Measurements from ENCODE around the gene TLCD4.

TLCD4 gene

DNA sequence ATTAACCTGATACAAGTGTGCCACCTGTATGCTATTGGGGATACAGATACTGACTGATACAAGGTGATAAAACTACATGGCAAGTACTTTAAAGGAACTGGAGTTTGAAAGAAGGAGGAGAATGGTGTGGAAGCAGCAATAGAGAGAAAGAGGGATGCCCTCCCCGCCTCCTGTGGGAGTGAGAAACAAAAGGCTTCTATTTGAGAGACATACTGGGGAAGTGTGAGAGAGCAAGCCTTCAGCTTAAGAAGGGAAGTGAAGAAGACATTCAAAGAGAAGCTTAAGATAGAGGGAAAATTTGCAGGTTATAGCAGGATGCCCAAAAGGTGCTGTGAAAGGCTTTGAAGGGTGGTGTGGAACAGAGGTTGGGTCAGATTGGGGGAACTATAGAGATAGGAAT, 36.7 kb upstream of the TLCD4 start:
- POLR2A ChIA-PET, result interaction anchor here (1.0 kb wide), 1 partner anchor 155 kb away, joined by 3 read pairs; no protein-coding TSS in a partner anchor
- DNase-seq (ENCODE audit: extremely low spot score), result no peak
- CTCF ChIA-PET, result interaction anchor here (1.4 kb wide), 1 partner anchor 37 kb away, joined by 3 read pairs; no protein-coding TSS in a partner anchor
- TF ChIP-seq LEF1 (IDR thresholded peaks at IDR 0.05; ENCODE audit: borderline replicate concordance) (no peak), HDGF (IDR thresholded peaks at IDR 0.05; ENCODE audit: borderline replicate concordance) (no peak), FOXA1 (IDR thresholded peaks at IDR 0.05) (no peak), FOXK2 (IDR thresholded peaks at IDR 0.05) (no peak), SP1 (IDR thresholded peaks at IDR 0.05) (no peak), L3MBTL2 (conservative IDR thresholded peaks at IDR 0.05) (no peak), FOXM1 (IDR thresholded peaks at IDR 0.05; ENCODE audit: borderline replicate concordance) (no peak), ZNF384 (IDR thresholded peaks at IDR 0.05) (no peak), ARNT (IDR thresholded peaks at IDR 0.05) (no peak), CTBP1 (IDR thresholded peaks at IDR 0.05; ENCODE audit: borderline replicate concordance) (no peak), NFRKB (IDR thresholded peaks at IDR 0.05) (no peak)
- TF ChIP-seq, protein P1, sequence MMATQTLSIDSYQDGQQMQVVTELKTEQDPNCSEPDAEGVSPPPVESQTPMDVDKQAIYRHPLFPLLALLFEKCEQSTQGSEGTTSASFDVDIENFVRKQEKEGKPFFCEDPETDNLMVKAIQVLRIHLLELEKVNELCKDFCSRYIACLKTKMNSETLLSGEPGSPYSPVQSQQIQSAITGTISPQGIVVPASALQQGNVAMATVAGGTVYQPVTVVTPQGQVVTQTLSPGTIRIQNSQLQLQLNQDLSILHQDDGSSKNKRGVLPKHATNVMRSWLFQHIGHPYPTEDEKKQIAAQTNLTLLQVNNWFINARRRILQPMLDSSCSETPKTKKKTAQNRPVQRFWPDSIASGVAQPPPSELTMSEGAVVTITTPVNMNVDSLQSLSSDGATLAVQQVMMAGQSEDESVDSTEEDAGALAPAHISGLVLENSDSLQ (IDR thresholded peaks at IDR 0.05), result no peak

DNA sequence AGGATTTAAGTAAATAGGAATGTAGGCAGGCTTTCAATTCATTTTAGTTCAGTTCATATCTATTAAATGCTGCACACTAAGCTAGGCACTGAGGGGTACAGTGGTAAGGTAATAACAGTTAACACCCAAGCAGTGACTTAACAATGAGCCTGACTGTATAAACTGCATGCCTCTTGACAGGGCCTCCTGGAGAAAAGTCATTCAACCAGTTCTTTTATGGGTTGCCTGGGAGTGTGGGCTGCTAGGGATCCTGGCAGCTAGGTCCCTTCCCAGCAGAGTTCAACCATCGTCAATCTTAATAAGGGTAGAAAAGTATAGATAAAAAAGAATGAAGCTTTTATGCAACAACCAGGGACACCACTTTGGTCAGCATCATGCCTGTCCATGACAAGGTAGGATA, 36.3 kb upstream of the TLCD4 start:
- no peak for DNase-seq (ENCODE audit: extremely low spot score)
- ChIA-PET CTCF (interaction anchor here (0.7 to 1.4 kb wide), 2 partner anchors 37 to 153 kb away, joined by 3 read pairs; partner anchors contain the start of gene RWDD3), POLR2A (interaction anchor here (1.3 kb wide), 1 partner anchor 8 kb away, joined by 3 read pairs; the partner anchor contains the start of gene ALG14)
- no peak for TF ChIP-seq L3MBTL2 (conservative IDR thresholded peaks at IDR 0.05)
- no peak for TF ChIP-seq NFRKB (IDR thresholded peaks at IDR 0.05)
- TF ChIP-seq FOXK2 (IDR thresholded peaks at IDR 0.05), result no peak
- TF ChIP-seq SUZ12 (IDR thresholded peaks at IDR 0.05), result no peak
- TF ChIP-seq HDGF (IDR thresholded peaks at IDR 0.05; ENCODE audit: borderline replicate concordance), result no peak
- no peak for TF ChIP-seq ARNT (IDR thresholded peaks at IDR 0.05)
- no peak for TF ChIP-seq LEF1 (IDR thresholded peaks at IDR 0.05; ENCODE audit: borderline replicate concordance)
- TF ChIP-seq BHLHE40 (IDR thresholded peaks at IDR 0.05; ENCODE audit: borderline replicate concordance), result no peak
- TF ChIP-seq ELF4 (IDR thresholded peaks at IDR 0.05), result no peak

DNA sequence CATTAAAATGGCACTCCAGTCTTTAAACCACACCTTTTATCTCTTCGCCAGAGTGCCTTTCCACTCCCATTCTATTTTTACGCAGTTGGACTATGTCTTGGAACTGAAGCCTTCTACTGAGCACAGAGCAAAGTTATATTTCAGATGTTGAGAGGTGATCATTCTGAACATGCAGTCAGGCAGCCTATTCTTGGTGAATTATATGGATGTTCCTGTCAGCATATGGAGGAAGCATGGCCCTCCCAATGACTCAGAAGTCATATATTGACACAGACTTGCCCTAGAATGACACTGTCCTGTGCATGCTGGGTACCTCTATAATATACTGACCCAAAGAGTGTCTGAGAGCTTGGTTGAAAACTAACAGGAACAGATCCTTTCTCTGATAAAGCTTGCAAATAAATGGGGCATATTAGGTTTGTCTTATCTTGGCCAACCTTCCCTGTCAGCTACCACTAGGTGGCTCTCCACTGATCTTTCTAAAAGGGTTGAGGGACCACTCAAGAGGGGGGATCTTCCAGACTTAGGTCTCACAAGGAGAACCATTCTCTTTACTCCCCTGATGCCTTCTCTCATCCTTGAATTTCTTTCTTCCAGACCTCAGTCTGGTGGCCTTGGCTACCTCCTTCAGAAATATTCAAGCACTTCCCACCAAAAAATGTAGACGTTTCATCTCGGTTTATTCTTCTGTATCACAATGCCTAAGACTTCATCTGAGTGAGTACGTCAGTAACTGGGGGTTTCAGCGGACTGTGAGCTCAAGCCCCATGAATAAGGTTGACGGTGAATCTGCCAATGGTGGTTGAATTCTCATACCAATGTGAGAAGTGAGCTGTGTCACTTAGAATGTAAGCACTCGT, 32.6 kb upstream of the TLCD4 start:
- peak; percentile 67 for DNase-seq (ENCODE audit: extremely low spot score)
- CTCF ChIA-PET, result interaction anchor here (0.6 to 3.1 kb wide), 10 partner anchors 9 to 168 kb away, joined by 3 to 18 read pairs (median 6); partner anchors contain the start of genes ALG14, RWDD3 and TLCD4
- TF ChIP-seq BHLHE40 (IDR thresholded peaks at IDR 0.05; ENCODE audit: borderline replicate concordance) (no peak), ZNF384 (IDR thresholded peaks at IDR 0.05) (no peak), TARDBP (IDR thresholded peaks at IDR 0.05) (no peak), FOXA1 (IDR thresholded peaks at IDR 0.05) (no peak), CTBP1 (IDR thresholded peaks at IDR 0.05; ENCODE audit: borderline replicate concordance) (no peak), SUZ12 (IDR thresholded peaks at IDR 0.05) (no peak), FOXM1 (IDR thresholded peaks at IDR 0.05; ENCODE audit: borderline replicate concordance) (no peak), NFRKB (IDR thresholded peaks at IDR 0.05) (no peak), SP1 (IDR thresholded peaks at IDR 0.05) (no peak), ELF4 (IDR thresholded peaks at IDR 0.05) (no peak), HDGF (IDR thresholded peaks at IDR 0.05; ENCODE audit: borderline replicate concordance) (no peak), LEF1 (IDR thresholded peaks at IDR 0.05; ENCODE audit: borderline replicate concordance) (no peak), L3MBTL2 (conservative IDR thresholded peaks at IDR 0.05) (no peak), FOXK2 (IDR thresholded peaks at IDR 0.05) (no peak), ARNT (IDR thresholded peaks at IDR 0.05) (no peak)
- TF ChIP-seq, protein P1 (IDR thresholded peaks at IDR 0.05), result no peak
- POLR2A ChIA-PET, result interaction anchor here (2.3 to 2.4 kb wide), 2 partner anchors 12 to 149 kb away, joined by 15 to 23 read pairs; partner anchors contain the start of genes ALG14 and RWDD3

DNA sequence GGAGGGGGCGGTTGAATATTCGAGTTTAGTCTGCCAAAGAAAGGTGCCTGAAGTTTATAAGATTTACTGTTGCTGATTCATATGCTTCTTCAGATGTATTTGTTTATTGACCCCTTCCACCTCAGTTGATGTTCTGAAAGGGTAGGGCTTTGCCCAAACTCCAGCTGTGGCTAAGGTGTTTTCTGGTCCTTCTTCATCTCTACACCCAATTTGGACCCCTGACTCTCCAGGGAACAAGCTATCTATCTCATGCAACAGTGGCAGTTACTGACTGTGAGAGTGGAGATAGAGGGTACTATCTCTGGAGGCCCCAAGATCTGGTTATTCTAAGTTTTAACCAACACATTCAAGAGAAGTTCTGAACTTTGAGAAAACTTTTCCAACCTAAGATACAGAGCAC, 31.8 kb upstream of the TLCD4 start:
- POLR2A ChIA-PET, result interaction anchor here (2.3 to 2.4 kb wide), 2 partner anchors 13 to 149 kb away, joined by 15 to 23 read pairs; partner anchors contain the start of genes ALG14 and RWDD3
- no peak for DNase-seq (ENCODE audit: extremely low spot score)
- CTCF ChIA-PET, result interaction anchor here (1.3 to 3.1 kb wide), 5 partner anchors 10 to 149 kb away, joined by 5 to 18 read pairs (median 11); partner anchors contain the start of genes ALG14, RWDD3 and TLCD4
- TF ChIP-seq HDGF (IDR thresholded peaks at IDR 0.05; ENCODE audit: borderline replicate concordance) (no peak), SUZ12 (IDR thresholded peaks at IDR 0.05) (no peak), BHLHE40 (IDR thresholded peaks at IDR 0.05; ENCODE audit: borderline replicate concordance) (no peak), FOXK2 (IDR thresholded peaks at IDR 0.05) (no peak), L3MBTL2 (conservative IDR thresholded peaks at IDR 0.05) (no peak), ELF4 (IDR thresholded peaks at IDR 0.05) (no peak), ZNF384 (IDR thresholded peaks at IDR 0.05) (no peak), TARDBP (IDR thresholded peaks at IDR 0.05) (no peak), FOXA1 (IDR thresholded peaks at IDR 0.05) (no peak), LEF1 (IDR thresholded peaks at IDR 0.05; ENCODE audit: borderline replicate concordance) (no peak)
- TF ChIP-seq, protein P1 (IDR thresholded peaks at IDR 0.05), result no peak

DNA sequence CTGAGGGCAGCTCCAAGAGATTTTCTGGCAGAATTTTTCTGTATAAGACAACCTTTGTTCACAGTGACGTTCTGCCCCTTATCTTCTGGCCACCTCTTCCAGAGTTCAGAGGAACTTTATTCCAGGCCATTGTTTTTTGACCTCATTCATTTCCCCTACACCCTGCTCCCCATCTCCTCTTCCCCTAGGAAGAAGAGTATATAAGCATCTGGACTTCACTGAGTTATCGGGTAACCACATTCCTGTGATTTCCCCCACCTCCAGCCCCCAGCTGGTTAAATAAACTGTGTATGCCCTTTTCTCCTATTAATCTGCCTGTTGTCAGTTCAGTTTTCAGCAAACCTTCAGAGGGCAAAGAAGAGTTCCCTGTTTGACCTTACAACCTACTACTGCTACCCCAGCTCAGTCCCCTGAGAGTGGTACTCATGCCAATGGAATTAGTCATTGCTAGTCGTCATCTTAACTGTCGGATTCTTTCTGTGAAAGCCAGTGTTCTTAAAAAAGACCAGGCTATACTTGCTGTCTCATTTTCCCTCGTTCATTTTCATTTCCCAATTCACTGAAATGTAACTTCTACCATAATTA, 30.1 kb upstream of the TLCD4 start:
- TF ChIP-seq FOXK2 (IDR thresholded peaks at IDR 0.05) (no peak), FOXA1 (IDR thresholded peaks at IDR 0.05) (no peak), ELF4 (IDR thresholded peaks at IDR 0.05) (no peak), CTBP1 (IDR thresholded peaks at IDR 0.05; ENCODE audit: borderline replicate concordance) (no peak), BHLHE40 (IDR thresholded peaks at IDR 0.05; ENCODE audit: borderline replicate concordance) (no peak), TARDBP (IDR thresholded peaks at IDR 0.05) (no peak), SP1 (IDR thresholded peaks at IDR 0.05) (no peak), L3MBTL2 (conservative IDR thresholded peaks at IDR 0.05) (no peak), ZNF384 (IDR thresholded peaks at IDR 0.05) (no peak), HDGF (IDR thresholded peaks at IDR 0.05; ENCODE audit: borderline replicate concordance) (no peak), LEF1 (IDR thresholded peaks at IDR 0.05; ENCODE audit: borderline replicate concordance) (no peak), SUZ12 (IDR thresholded peaks at IDR 0.05) (no peak), ARNT (IDR thresholded peaks at IDR 0.05) (no peak), NFRKB (IDR thresholded peaks at IDR 0.05) (no peak)
- TF ChIP-seq, protein P1 (IDR thresholded peaks at IDR 0.05), result no peak
- CTCF ChIA-PET, result interaction anchor here (0.7 to 2.3 kb wide), 3 partner anchors 31 to 146 kb away, joined by 3 to 8 read pairs (median 6); partner anchors contain the start of genes RWDD3 and TLCD4
- DNase-seq (ENCODE audit: extremely low spot score), result peak; percentile 28
- POLR2A ChIA-PET, result interaction anchor here (1.9 kb wide), 1 partner anchor 147 kb away, joined by 7 read pairs; the partner anchor contains the start of gene RWDD3

Measured in HEK293T (cell line).